Upper lobe of left lung (tissue), 6 donors: Measurements from ENCODE around the gene CCDC178. TPM values are rescaled to one million over a fixed set of nuclear protein-coding genes. Genes with fewer than 3 reads are reported as not detected.

Experiments used
- ATAC-seq, 2 donors: fragments of 200-7000 bp; cut with Tn5 transposase; one replicate each; pipeline ENCODE4 v1.9.1; 2022; ENCODE audit warnings: mild to moderate bottlenecking in 2 of 2, moderate library complexity in 2 of 2; ENCODE audit not compliant: low FRiP score in 2 of 2
- DNase-seq, 2 donors: peaks; one replicate each; pipeline ENCODE4 v3.0.0-alpha.2; 2019 to 2020
- H3K27ac ChIP-seq, 4 donors: fragments of 200-600 bp; sonication (generic); one replicate each; pipeline ENCODE4 v1.5.1; 2016 to 2019
- H3K27me3 ChIP-seq, 4 donors: fragments of 200-600 bp; sonication (generic); one replicate each; pipeline ENCODE4 v1.5.1; 2017 to 2019
- H3K36me3 ChIP-seq, 4 donors: fragments of 200-600 bp; sonication (generic); one replicate each; pipeline ENCODE4 v1.5.1; 2016 to 2019
- H3K4me1 ChIP-seq, 4 donors: fragments of 200-600 bp; sonication (generic); one replicate each; pipeline ENCODE4 v1.5.1; 2018 to 2019
- H3K4me3 ChIP-seq, 4 donors: fragments of 200-600 bp; sonication (generic); one replicate each; pipeline ENCODE4 v1.5.1; 2017 to 2019; ENCODE audit warnings: mild to moderate bottlenecking in 2 of 4, moderate library complexity in 1 of 4
- H3K9me3 ChIP-seq, 4 donors: fragments of 200-600 bp; sonication (generic); one replicate each; pipeline ENCODE4 v1.5.1; 2018 to 2019
- CTCF ChIP-seq, 6 experiments: fragments of 450-650 bp in 4 of 6; fragments of 200-600 bp in 2 of 6; sonication (generic) in 2 of 6; IDR thresholded peaks; one replicate each; pipeline ENCODE4 v1.5.1; 2016 to 2019; ENCODE audit warnings: antibody characterized with exemption in 6 of 6
- EP300 ChIP-seq, 4 donors: sonication (generic); formaldehyde crosslinking; IDR thresholded peaks; one replicate each; pipeline ENCODE4 v1.5.1; 2017; ENCODE audit warnings: antibody characterized with exemption in 4 of 4, control low read depth in 2 of 4
- POLR2A ChIP-seq, 4 donors: fragments of 450-650 bp; IDR thresholded peaks; one replicate each; pipeline ENCODE4 v1.5.1; 2016 to 2017; ENCODE audit warnings: antibody characterized with exemption in 4 of 4, mild to moderate bottlenecking in 2 of 4
- POLR2AphosphoS5 ChIP-seq, 2 donors: sonication (generic); formaldehyde crosslinking; IDR thresholded peaks; one replicate each; pipeline ENCODE4 v1.5.1; 2017; ENCODE audit warnings: antibody characterized with exemption in 2 of 2
- WGBS, 2 donors: methylation state at CpG; one replicate each; pipeline ENCODE4 v1.1.5; 2017 to 2018; 5-methylcytosine and 5-hydroxymethylcytosine counted together
- total RNA-seq, 6 donors: library from RNA; depleted of rRNA in 4 of 6; stranded (reverse); fragments of >200 nt in 4 of 6; gene quantifications; one replicate each; pipeline versions ENCODE4 v1.1.0 to v1.2.1, GENCODE V29; 2016 to 2021
- donor health status: DM: no; HTN: no; CAD: no; lungs with moderate emphysema.
- donor health status: DM: no; HTN: yes; CAD: no; lungs with severe emphysema.

CCDC178 gene
- total RNA-seq, 6 donors from 2014 or later: 0.89 to 1.4 TPM; not detected in 4

- Histone ChIP-seq H3K4me1 (no peaks in the 10 kb centered on the region), H3K27ac (no peak overlapping the region), H3K27me3 (no peaks in the 10 kb centered on the region), H3K36me3 (no peaks in the 10 kb centered on the region), H3K9me3 (no peaks in the 10 kb centered on the region), H3K4me3 (no peak overlapping the region)
- 84 to 90% methylated on average over 3 of the region's 3 CpGs for WGBS, 2 donors
- DNase-seq: no peak
- TF ChIP-seq POLR2A (IDR thresholded peaks at IDR 0.05): no peak
- no peak for ATAC-seq
Measured at GRCh38 chr18:33469699-33470098, 29.2 kb upstream of the CCDC178 start.

- H3K36me3 ChIP-seq: no peaks in the 10 kb centered on the region
- H3K4me3 ChIP-seq: no peak overlapping the region
- ATAC-seq: no peak
- no peaks in the 10 kb centered on the region for H3K4me1 ChIP-seq
- no peaks in the 10 kb centered on the region for H3K9me3 ChIP-seq
- 80 to 82% methylated on average over 1 of the region's 1 CpG for WGBS, 2 donors
- TF ChIP-seq POLR2A (IDR thresholded peaks at IDR 0.05): no peak
- no peak for TF ChIP-seq EP300 (IDR thresholded peaks at IDR 0.05)
- no peak for TF ChIP-seq POLR2AphosphoS5 (IDR thresholded peaks at IDR 0.05)
- no peak for TF ChIP-seq CTCF (IDR thresholded peaks at IDR 0.05)
- H3K27ac ChIP-seq: no peak overlapping the region
- no peak for DNase-seq
- H3K27me3 ChIP-seq: no peaks in the 10 kb centered on the region
Measured at GRCh38 chr18:33467531-33467930, 27.0 kb upstream of the CCDC178 start.

GRCh38 chr18:33466822-33467221, 26.3 kb upstream of the CCDC178 start:
- H3K9me3 ChIP-seq: no peaks in the 10 kb centered on the region
- ATAC-seq: no peak
- DNase-seq: no peak
- H3K4me3 ChIP-seq: no peak overlapping the region
- H3K36me3 ChIP-seq: no peaks in the 10 kb centered on the region
- no peaks in the 10 kb centered on the region for H3K4me1 ChIP-seq
- no peak for TF ChIP-seq CTCF (IDR thresholded peaks at IDR 0.05)
- TF ChIP-seq POLR2A (IDR thresholded peaks at IDR 0.05): no peak
- TF ChIP-seq POLR2AphosphoS5 (IDR thresholded peaks at IDR 0.05): no peak
- TF ChIP-seq EP300 (IDR thresholded peaks at IDR 0.05): no peak
- WGBS, 2 donors: 84 to 87% methylated on average over 1 of the region's 1 CpG
- no peak overlapping the region for H3K27ac ChIP-seq
- no peaks in the 10 kb centered on the region for H3K27me3 ChIP-seq

GRCh38 chr18:33460681-33461080, 20.2 kb upstream of the CCDC178 start:
- TF ChIP-seq CTCF (IDR thresholded peaks at IDR 0.05): no peak
- no peak for TF ChIP-seq POLR2A (IDR thresholded peaks at IDR 0.05)
- TF ChIP-seq POLR2AphosphoS5 (IDR thresholded peaks at IDR 0.05): no peak
- TF ChIP-seq EP300 (IDR thresholded peaks at IDR 0.05): no peak
- H3K9me3 ChIP-seq: no peaks in the 10 kb centered on the region
- no peaks in the 10 kb centered on the region for H3K36me3 ChIP-seq
- ATAC-seq: no peak
- no peaks in the 10 kb centered on the region for H3K4me1 ChIP-seq
- no peak overlapping the region for H3K4me3 ChIP-seq
- H3K27me3 ChIP-seq: no peaks in the 10 kb centered on the region
- no peak overlapping the region for H3K27ac ChIP-seq
- WGBS, 2 donors: 35 to 59% methylated on average over 1 of the region's 1 CpG
- no peak for DNase-seq

- H3K36me3 ChIP-seq: no peaks in the 10 kb centered on the region
- H3K9me3 ChIP-seq: no peaks in the 10 kb centered on the region
- H3K4me3 ChIP-seq: no peak overlapping the region
- no peaks in the 10 kb centered on the region for H3K4me1 ChIP-seq
- ATAC-seq: no peak
- H3K27ac ChIP-seq: no peak overlapping the region
- TF ChIP-seq EP300 (IDR thresholded peaks at IDR 0.05): no peak
- no peak for TF ChIP-seq CTCF (IDR thresholded peaks at IDR 0.05)
- TF ChIP-seq POLR2AphosphoS5 (IDR thresholded peaks at IDR 0.05): no peak
- TF ChIP-seq POLR2A (IDR thresholded peaks at IDR 0.05): no peak
- no peaks in the 10 kb centered on the region for H3K27me3 ChIP-seq
- DNase-seq: no peak
Measured at GRCh38 chr18:33459612-33460011, 19.1 kb upstream of the CCDC178 start.
